Measurements from ENCODE around the gene KRI1. TPM values are rescaled to one million over a fixed set of nuclear protein-coding genes. Genes with fewer than 3 reads are reported as not detected.
"Not testable (repeated sequence)": the region's sequence is repeated elsewhere in the genome, so short reads cannot be mapped to it uniquely, and the experiment has no call there.

The KRI1 gene
- total RNA-seq, 1 experiment from 2014 or later = 57.4 TPM

GRCh38 chr19:10543059-10543419 is 22.8 kb downstream of the KRI1 start:
- Mint-ChIP-seq H3K4me1 (peaks cover 4 to 12% of the 10 kb centered on the region in 2 experiments), H3K27ac (peak overlapping the region in 2 of 3 experiments; percentile 74 to 95; a peak in 4 of 7 replicates), H3K36me3 (ENCODE audit: insufficient read depth in 1 of 3, low read depth in 3 of 3) (peaks cover 0 to 9% (median 8%) of the 10 kb centered on the region in 3 experiments; a peak in 3 of 7 replicates), H3K9me3 (no peaks in the 10 kb centered on the region), H3K4me3 (peak overlapping the region; percentile 69 to 86), H3K27me3 (ENCODE audit: low read depth) (peaks cover 8% of the 10 kb centered on the region)
- Histone ChIP-seq H3K27me3 (ENCODE audit: insufficient read depth, low read length) (no peaks in the 10 kb centered on the region), H3K14ac (ENCODE audit: insufficient read depth, low read length) (no peak overlapping the region), H3K79me1 (ENCODE audit: insufficient read depth, low read depth, low read length, poor library complexity, severe bottlenecking) (no peaks in the 10 kb centered on the region), H3K4me1 (ENCODE audit: insufficient read depth, low read length) (no peaks in the 10 kb centered on the region), H2BK12ac (ENCODE audit: insufficient read length, low read depth, low read length) (no peak overlapping the region), H2BK20ac (ENCODE audit: low read depth, low read length, poor library complexity, severe bottlenecking) (no peak overlapping the region), H3K4ac (ENCODE audit: low read depth, low read length) (no peak overlapping the region), H3K9me3 (ENCODE audit: control insufficient read depth, low read depth, low read length) (no peaks in the 10 kb centered on the region), H4K91ac (ENCODE audit: insufficient read length, low read depth, low read length) (no peak overlapping the region), H4K8ac (replicated peaks; ENCODE audit: insufficient read length, low read depth, low read length) (no peak overlapping the region), H3T11ph (ENCODE audit: low read length) (no peak overlapping the region), H2AK5ac (ENCODE audit: insufficient read length, low read length) (no peak overlapping the region), H3K18ac (ENCODE audit: insufficient read length, low read depth, low read length) (no peak overlapping the region), H2BK5ac (ENCODE audit: insufficient read length, low read length) (no peak overlapping the region), H2AFZ (ENCODE audit: low read length) (no peak overlapping the region), H3K56ac (ENCODE audit: insufficient read length, low read depth, low read length) (no peak overlapping the region), H4K20me1 (ENCODE audit: control insufficient read depth, insufficient read depth, insufficient read length) (no peaks in the 10 kb centered on the region), H3K23ac (ENCODE audit: insufficient read length, low read depth, low read length) (no peak overlapping the region), H3K9ac (ENCODE audit: extremely low read depth, insufficient read length, low read length) (no peak overlapping the region), H2BK120ac (ENCODE audit: low read depth, low read length, poor library complexity, severe bottlenecking) (no peak overlapping the region), H2BK15ac (ENCODE audit: low read depth, low read length) (no peak overlapping the region), H3K79me2 (ENCODE audit: insufficient read depth, low read length) (no peaks in the 10 kb centered on the region), H3K4me2 (ENCODE audit: insufficient read depth, insufficient read length, low read length) (peak overlapping the region; percentile 53), H3K27ac (ENCODE audit: insufficient read length, low read depth, low read length) (no peak overlapping the region), H4K5ac (ENCODE audit: insufficient read length, low read depth, low read length) (no peak overlapping the region), H3K23me2 (ENCODE audit: insufficient read length, low read depth, low read length, poor library complexity, severe bottlenecking) (no peaks in the 10 kb centered on the region)
- no peak for TF ChIP-seq CTCF (conservative IDR thresholded peaks at IDR 0.05)
- no CpG with 5 or more reads among the region's 8 CpGs for WGBS (ENCODE audit: extremely low coverage, insufficient read length, low lambda C conversion rate)
- no peak for DNase-seq

DNA sequence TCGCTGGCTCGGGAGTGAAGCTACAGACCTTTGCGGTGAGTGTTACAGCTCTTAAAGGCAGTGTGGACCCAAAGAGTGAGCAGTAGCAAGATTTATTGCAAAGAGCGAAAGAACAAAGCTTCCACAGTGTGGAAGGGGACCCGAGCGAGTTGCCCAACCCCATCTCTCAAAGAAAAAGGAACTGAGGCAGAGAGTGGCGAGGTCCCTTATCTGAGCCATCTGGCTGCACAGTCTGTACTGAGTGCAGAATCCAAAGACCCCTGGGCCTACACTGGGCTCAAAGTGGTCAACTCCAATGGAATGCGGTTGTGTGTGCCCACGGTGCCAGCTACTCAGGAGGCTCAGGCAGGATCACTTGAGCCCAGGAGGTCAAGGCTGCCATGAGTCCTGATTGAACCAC is 26.8 kb downstream of the KRI1 start:
- not testable (repeated sequence) for H3K9me3 Mint-ChIP-seq; H3T11ph ChIP-seq (ENCODE audit: low read length); H3K4me1 ChIP-seq (ENCODE audit: insufficient read depth, low read length); H3K4me1 Mint-ChIP-seq; H3K79me1 ChIP-seq (ENCODE audit: insufficient read depth, low read depth, low read length, poor library complexity, severe bottlenecking); H3K23me2 ChIP-seq (ENCODE audit: insufficient read length, low read depth, low read length, poor library complexity, severe bottlenecking); H2AFZ ChIP-seq (ENCODE audit: low read length); H3K27ac ChIP-seq (ENCODE audit: insufficient read length, low read depth, low read length); H2AK5ac ChIP-seq (ENCODE audit: insufficient read length, low read length); DNase-seq; H3K9ac ChIP-seq (ENCODE audit: extremely low read depth, insufficient read length, low read length); H3K36me3 Mint-ChIP-seq (ENCODE audit: insufficient read depth in 1 of 3, low read depth in 3 of 3); H3K27me3 ChIP-seq (ENCODE audit: insufficient read depth, low read length); H3K14ac ChIP-seq (ENCODE audit: insufficient read depth, low read length); H2BK20ac ChIP-seq (ENCODE audit: low read depth, low read length, poor library complexity, severe bottlenecking); H2BK5ac ChIP-seq (ENCODE audit: insufficient read length, low read length); H4K20me1 ChIP-seq (ENCODE audit: control insufficient read depth, insufficient read depth, insufficient read length); H3K56ac ChIP-seq (ENCODE audit: insufficient read length, low read depth, low read length); H4K8ac ChIP-seq (replicated peaks; ENCODE audit: insufficient read length, low read depth, low read length); H2BK120ac ChIP-seq (ENCODE audit: low read depth, low read length, poor library complexity, severe bottlenecking); H4K5ac ChIP-seq (ENCODE audit: insufficient read length, low read depth, low read length); H3K18ac ChIP-seq (ENCODE audit: insufficient read length, low read depth, low read length); H3K79me2 ChIP-seq (ENCODE audit: insufficient read depth, low read length); H3K9me3 ChIP-seq (ENCODE audit: control insufficient read depth, low read depth, low read length); H4K91ac ChIP-seq (ENCODE audit: insufficient read length, low read depth, low read length); H2BK12ac ChIP-seq (ENCODE audit: insufficient read length, low read depth, low read length); H2BK15ac ChIP-seq (ENCODE audit: low read depth, low read length); H3K27ac Mint-ChIP-seq; H3K4ac ChIP-seq (ENCODE audit: low read depth, low read length); H3K4me2 ChIP-seq (ENCODE audit: insufficient read depth, insufficient read length, low read length); H3K23ac ChIP-seq (ENCODE audit: insufficient read length, low read depth, low read length); H3K4me3 Mint-ChIP-seq
- peaks cover 15% of the 10 kb centered on the region for H3K27me3 Mint-ChIP-seq (ENCODE audit: low read depth)
- no CpG with 5 or more reads among the region's 9 CpGs for WGBS (ENCODE audit: extremely low coverage, insufficient read length, low lambda C conversion rate)
